ENCODE measurements around the gene ATP6V1C2. TPM values are rescaled to one million over a fixed set of nuclear protein-coding genes. Genes with fewer than 3 reads are reported as not detected.
"Not testable (repeated sequence)": the region's sequence is repeated elsewhere in the genome, so short reads cannot be mapped to it uniquely, and the experiment has no call there.

ATP6V1C2 gene
- total RNA-seq, 1 donor from 2014 or later: not detected

- Mint-ChIP-seq H3K36me3 (ENCODE audit: unreplicated experiment) (no peaks in the 10 kb centered on the region), H3K4me3 (ENCODE audit: unreplicated experiment) (peak overlapping the region; percentile 75), H3K9me3 (ENCODE audit: unreplicated experiment) (peaks cover 8% of the 10 kb centered on the region), H3K27me3 (ENCODE audit: unreplicated experiment) (peaks cover 10% of the 10 kb centered on the region), H3K4me1 (ENCODE audit: low read depth, unreplicated experiment) (peaks cover 21% of the 10 kb centered on the region), H3K27ac (ENCODE audit: unreplicated experiment) (no peak overlapping the region)
- no peak for TF ChIP-seq CTCF (IDR thresholded peaks at IDR 0.05; ENCODE audit: partially characterized antibody, unreplicated experiment)
- no peak for DNase-seq
These were observed 92.7 kb downstream of the ATP6V1C2 start for GRCh38 chr2:10814142-10814541.

- H3K4me3 Mint-ChIP-seq (ENCODE audit: unreplicated experiment): peak overlapping the region; percentile 70
- H3K4me1 Mint-ChIP-seq (ENCODE audit: low read depth, unreplicated experiment): peaks cover 21% of the 10 kb centered on the region
- no peak overlapping the region for H3K27ac Mint-ChIP-seq (ENCODE audit: unreplicated experiment)
- H3K9me3 Mint-ChIP-seq (ENCODE audit: unreplicated experiment): peaks cover 8% of the 10 kb centered on the region
- no peak for DNase-seq
- peaks cover 10% of the 10 kb centered on the region for H3K27me3 Mint-ChIP-seq (ENCODE audit: unreplicated experiment)
- no peak for TF ChIP-seq CTCF (IDR thresholded peaks at IDR 0.05; ENCODE audit: partially characterized antibody, unreplicated experiment)
- no peaks in the 10 kb centered on the region for H3K36me3 Mint-ChIP-seq (ENCODE audit: unreplicated experiment)
These were observed 93.3 kb downstream of the ATP6V1C2 start for GRCh38 chr2:10814571-10815331.

- Mint-ChIP-seq H3K4me1 (ENCODE audit: low read depth, unreplicated experiment) (peaks cover 5% of the 10 kb centered on the region), H3K27ac (ENCODE audit: unreplicated experiment) (no peak overlapping the region), H3K9me3 (ENCODE audit: unreplicated experiment) (peaks cover 1% of the 10 kb centered on the region), H3K36me3 (ENCODE audit: unreplicated experiment) (no peaks in the 10 kb centered on the region), H3K4me3 (ENCODE audit: unreplicated experiment) (no peak overlapping the region), H3K27me3 (ENCODE audit: unreplicated experiment) (peaks cover 2% of the 10 kb centered on the region)
- DNase-seq: no peak
- TF ChIP-seq CTCF (IDR thresholded peaks at IDR 0.05; ENCODE audit: partially characterized antibody, unreplicated experiment): no peak
These were observed 96.0 kb downstream of the ATP6V1C2 start for GRCh38 chr2:10817413-10817812.

- H3K27ac Mint-ChIP-seq (ENCODE audit: unreplicated experiment); H3K4me3 Mint-ChIP-seq (ENCODE audit: unreplicated experiment); H3K36me3 Mint-ChIP-seq (ENCODE audit: unreplicated experiment); DNase-seq; H3K9me3 Mint-ChIP-seq (ENCODE audit: unreplicated experiment); H3K4me1 Mint-ChIP-seq (ENCODE audit: low read depth, unreplicated experiment); H3K27me3 Mint-ChIP-seq (ENCODE audit: unreplicated experiment): not testable (repeated sequence)
These were observed 96.9 kb downstream of the ATP6V1C2 start for GRCh38 chr2:10818305-10818704.

GRCh38 chr2:10818984-10819383, 97.6 kb downstream of the ATP6V1C2 start:
- H3K4me3 Mint-ChIP-seq (ENCODE audit: unreplicated experiment): no peak overlapping the region
- H3K27ac Mint-ChIP-seq (ENCODE audit: unreplicated experiment): no peak overlapping the region
- TF ChIP-seq CTCF (IDR thresholded peaks at IDR 0.05; ENCODE audit: partially characterized antibody, unreplicated experiment): no peak

More at GRCh38 chr2:10818984-10819383, 97.6 kb downstream of the ATP6V1C2 start:
- no peak for DNase-seq
- H3K9me3 Mint-ChIP-seq (ENCODE audit: unreplicated experiment): peaks cover 1% of the 10 kb centered on the region
- peaks cover 5% of the 10 kb centered on the region for H3K4me1 Mint-ChIP-seq (ENCODE audit: low read depth, unreplicated experiment)
- H3K36me3 Mint-ChIP-seq (ENCODE audit: unreplicated experiment): no peaks in the 10 kb centered on the region
- H3K27me3 Mint-ChIP-seq (ENCODE audit: unreplicated experiment): peaks cover 2% of the 10 kb centered on the region
